Measurements from ENCODE around the gene MANEAL.
"Not testable (repeated sequence)": the region's sequence is repeated elsewhere in the genome, so short reads cannot be mapped to it uniquely, and the experiment has no call there.

The MANEAL gene

GRCh38 chr1:37765916-37766664 is 27.6 kb upstream of the MANEAL start:
- peak; percentile 87 for ATAC-seq

GRCh38 chr1:37767488-37767887 is 26.2 kb upstream of the MANEAL start:
- Mint-ChIP-seq H3K9me3 (peaks cover 4 to 9% of the 10 kb centered on the region in 2 donors), H3K4me3 (no peak overlapping the region), H3K27ac (no peak overlapping the region), H3K4me1 (peaks cover 29% of the 10 kb centered on the region), H3K27me3 (peaks cover 90% of the 10 kb centered on the region)
- no peak for ATAC-seq
- DNase-seq = no peak

More at GRCh38 chr1:37765916-37766664, 27.6 kb upstream of the MANEAL start:
- peak overlapping the region; percentile 55 to 61 for H3K4me3 Mint-ChIP-seq
- DNase-seq = peak in 1 of 2 donors; percentile 30
- H3K27ac Mint-ChIP-seq = no peak overlapping the region
- peaks cover 29% of the 10 kb centered on the region for H3K4me1 Mint-ChIP-seq
- peaks cover 4 to 9% of the 10 kb centered on the region in 2 donors for H3K9me3 Mint-ChIP-seq
- peaks cover 99% of the 10 kb centered on the region for H3K27me3 Mint-ChIP-seq

- ATAC-seq, H3K27ac Mint-ChIP-seq, H3K4me3 Mint-ChIP-seq, DNase-seq, H3K9me3 Mint-ChIP-seq, H3K4me1 Mint-ChIP-seq: not testable (repeated sequence)
- peaks cover 69% of the 10 kb centered on the region for H3K27me3 Mint-ChIP-seq
These were observed 22.2 kb upstream of the MANEAL start for GRCh38 chr1:37771440-37771839.

- Mint-ChIP-seq H3K4me3 (no peak overlapping the region), H3K27ac (no peak overlapping the region), H3K27me3 (peaks cover 51% of the 10 kb centered on the region), H3K9me3 (peaks cover 0 to 4% of the 10 kb centered on the region in 2 donors), H3K4me1 (peaks cover 17% of the 10 kb centered on the region)
- DNase-seq = no peak
- no peak for ATAC-seq
These were observed 16.6 kb upstream of the MANEAL start for GRCh38 chr1:37776946-37777516.

GRCh38 chr1:37778654-37779053 is 15.0 kb upstream of the MANEAL start:
- Mint-ChIP-seq H3K27me3 (peaks cover 47% of the 10 kb centered on the region), H3K9me3 (no peaks in the 10 kb centered on the region), H3K4me3 (no peak overlapping the region), H3K27ac (no peak overlapping the region), H3K4me1 (peaks cover 17% of the 10 kb centered on the region)
- ATAC-seq (no peak), DNase-seq (no peak)

GRCh38 chr1:37782491-37782890 is 11.2 kb upstream of the MANEAL start:
- DNase-seq (no peak), ATAC-seq (no peak)
- peaks cover 6% of the 10 kb centered on the region for H3K4me1 Mint-ChIP-seq
- no peak overlapping the region for H3K4me3 Mint-ChIP-seq
- no peak overlapping the region for H3K27ac Mint-ChIP-seq
- H3K27me3 Mint-ChIP-seq = peaks cover 51% of the 10 kb centered on the region
- no peaks in the 10 kb centered on the region for H3K9me3 Mint-ChIP-seq

- no peak for DNase-seq
- no peak for ATAC-seq
- H3K4me3 Mint-ChIP-seq = peak overlapping the region; percentile 43 to 65
- H3K27me3 Mint-ChIP-seq = peaks cover 70% of the 10 kb centered on the region
- H3K27ac Mint-ChIP-seq = no peak overlapping the region
- H3K9me3 Mint-ChIP-seq = no peaks in the 10 kb centered on the region
- H3K4me1 Mint-ChIP-seq = peaks cover 28% of the 10 kb centered on the region
These were observed 532 bp upstream of the MANEAL start for GRCh38 chr1:37792943-37793686.

- Mint-ChIP-seq H3K27ac (no peak overlapping the region), H3K4me1 (peaks cover 28% of the 10 kb centered on the region), H3K9me3 (no peaks in the 10 kb centered on the region), H3K4me3 (peak overlapping the region; percentile 73 to 81), H3K27me3 (peaks cover 60% of the 10 kb centered on the region)
- no peak for DNase-seq
- ATAC-seq = no peak
These were observed 1.0 kb downstream of the MANEAL start for GRCh38 chr1:37794372-37795339.

- H3K27me3 Mint-ChIP-seq = peaks cover 51% of the 10 kb centered on the region
These were observed 1.9 kb downstream of the MANEAL start for GRCh38 chr1:37795340-37796125.

GRCh38 chr1:37797750-37798345 is 4.2 kb downstream of the MANEAL start:
- Mint-ChIP-seq H3K27ac (peak overlapping the region in 1 of 2 donors; percentile 78), H3K27me3 (peaks cover 28% of the 10 kb centered on the region), H3K9me3 (no peaks in the 10 kb centered on the region), H3K4me3 (no peak overlapping the region), H3K4me1 (peaks cover 28% of the 10 kb centered on the region)
- ATAC-seq (no peak), DNase-seq (no peak)

More at GRCh38 chr1:37795340-37796125, 1.9 kb downstream of the MANEAL start:
- Mint-ChIP-seq H3K4me1 (peaks cover 28% of the 10 kb centered on the region), H3K9me3 (no peaks in the 10 kb centered on the region), H3K4me3 (peak overlapping the region; percentile 73 to 81), H3K27ac (no peak overlapping the region)
- ATAC-seq (no peak), DNase-seq (peak; percentile 31 to 32)

GRCh38 chr1:37802439-37802838 is 8.8 kb downstream of the MANEAL start:
- peaks cover 25% of the 10 kb centered on the region for H3K4me1 Mint-ChIP-seq
- no peak for ATAC-seq
- no peak overlapping the region for H3K4me3 Mint-ChIP-seq
- peak overlapping the region in 1 of 2 donors; percentile 12 for H3K27ac Mint-ChIP-seq
- no peaks in the 10 kb centered on the region for H3K27me3 Mint-ChIP-seq
- H3K9me3 Mint-ChIP-seq = no peaks in the 10 kb centered on the region
- no peak for DNase-seq

GRCh38 chr1:37807220-37807554 is 13.5 kb downstream of the MANEAL start:
- ATAC-seq (no peak), DNase-seq (no peak)
- peak overlapping the region; percentile 88 to 96 for H3K4me3 Mint-ChIP-seq
- no peaks in the 10 kb centered on the region for H3K9me3 Mint-ChIP-seq
- peaks cover 59% of the 10 kb centered on the region for H3K4me1 Mint-ChIP-seq
- H3K27me3 Mint-ChIP-seq = no peaks in the 10 kb centered on the region
- H3K27ac Mint-ChIP-seq = peak overlapping the region; percentile 88 to 95

- peak within 1 kb of the TSS; percentile 98 to 99 for H3K27ac Mint-ChIP-seq
- ATAC-seq = peak; percentile 97
- H3K4me1 Mint-ChIP-seq = peaks cover 61% of the 10 kb centered on the region
- H3K4me3 Mint-ChIP-seq = peak within 1 kb of the TSS; percentile 96 to 100
- no peaks in the 10 kb centered on the region for H3K27me3 Mint-ChIP-seq
- peak; percentile 90 to 92 for DNase-seq
- no peaks in the 10 kb centered on the region for H3K9me3 Mint-ChIP-seq
These were observed 14.1 kb downstream of the MANEAL start, which contains the start of the genes C1orf122 and YRDC for GRCh38 chr1:37807555-37808368. TSS of gene C1orf122 (plus strand) at chr1:37807790. CDS start at chr1:37808405, 615 bp downstream. TSS of gene YRDC (minus strand) at chr1:37808208. CDS start at chr1:37808180, 28 bp downstream.
